HG02610 (cell line): ENCODE data around the gene ASMT.
"Not testable (repeated sequence)": the region's sequence is repeated elsewhere in the genome, so short reads cannot be mapped to it uniquely, and the experiment has no call there.

ENCODE experiments used
- ATAC-seq: cut with Tn5 transposase; IDR thresholded peaks from one replicate; pipeline ENCODE4 v1.9.1; 2021; ENCODE audit warnings: mild to moderate bottlenecking, moderate library complexity; ENCODE audit not compliant: unreplicated experiment

ASMT gene

DNA sequence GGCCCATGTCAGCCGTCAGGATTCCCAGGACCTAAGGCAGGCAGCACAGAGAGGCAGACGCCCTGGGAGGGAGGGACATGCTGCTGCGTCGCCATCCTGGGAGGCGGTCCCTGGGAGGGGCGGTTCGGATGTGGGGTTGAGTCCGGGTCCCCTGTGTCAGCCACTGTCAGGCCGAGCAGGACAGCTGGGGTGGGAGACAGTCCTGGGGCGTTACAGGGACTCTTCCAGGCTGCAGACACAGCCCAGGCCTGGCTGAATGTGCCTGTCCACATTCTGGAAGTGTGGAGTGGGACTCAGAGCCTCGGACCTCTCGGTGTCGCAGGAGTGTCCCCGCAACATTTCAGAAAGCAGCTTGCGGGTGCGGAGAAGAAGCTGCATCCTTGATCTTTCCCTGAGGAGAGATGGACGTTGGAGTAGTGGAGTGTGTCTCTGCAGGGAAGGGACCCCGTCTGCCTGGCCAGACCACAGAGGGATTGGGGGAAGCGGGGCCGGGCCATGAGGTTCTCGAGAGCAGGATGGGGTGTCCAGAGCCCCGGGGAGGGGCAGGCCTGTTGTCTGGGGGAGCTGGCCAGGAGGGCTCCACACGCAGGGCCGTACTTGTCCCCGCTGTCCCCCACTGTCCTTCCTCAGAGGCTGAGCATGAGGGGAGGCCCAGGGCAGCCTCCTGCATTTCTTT is 17.4 kb upstream of the ASMT start:
- no peak for ATAC-seq

DNA sequence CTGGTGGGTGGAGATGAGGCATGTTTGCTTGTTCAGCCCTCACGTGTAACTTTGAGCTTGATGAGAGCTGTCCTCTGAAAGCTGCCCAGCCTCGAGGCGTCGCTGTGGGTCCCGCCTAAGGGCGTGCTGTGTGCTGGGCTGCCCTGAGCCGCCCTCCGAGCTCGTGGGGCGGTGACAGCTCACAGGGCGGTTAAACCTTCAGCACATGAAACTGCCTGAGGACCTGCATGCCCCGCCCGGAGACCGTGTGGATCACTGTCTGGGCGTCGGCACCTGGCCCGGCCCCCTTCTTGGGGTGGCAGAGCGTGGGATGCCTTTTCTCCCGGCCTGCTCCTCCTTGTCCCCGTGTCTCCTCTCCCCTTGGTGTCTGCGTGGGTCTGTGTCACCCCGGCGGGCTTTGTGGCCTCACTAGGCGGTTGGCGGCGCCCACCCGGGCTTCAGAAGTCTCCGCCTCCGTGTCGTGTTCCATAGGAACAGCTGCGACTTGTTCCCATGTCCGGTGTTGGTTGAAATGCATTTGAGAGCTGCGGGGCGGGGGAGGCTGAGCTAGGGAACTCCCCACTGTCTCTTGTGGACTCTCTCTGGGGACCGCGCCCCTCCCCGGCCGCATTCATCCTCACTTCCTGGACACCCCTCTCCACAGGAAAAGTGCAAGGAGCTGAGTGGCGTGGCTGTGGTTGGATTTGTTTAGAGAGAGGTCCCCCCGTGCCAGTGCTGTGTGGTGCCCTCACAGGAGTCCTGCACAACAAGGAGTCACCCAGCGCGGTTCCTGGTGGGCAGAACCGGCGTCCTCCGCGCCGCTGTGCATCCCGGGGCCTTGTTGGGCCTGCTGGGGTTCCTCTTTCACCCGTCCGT is 16.6 kb upstream of the ASMT start:
- no peak for ATAC-seq

DNA sequence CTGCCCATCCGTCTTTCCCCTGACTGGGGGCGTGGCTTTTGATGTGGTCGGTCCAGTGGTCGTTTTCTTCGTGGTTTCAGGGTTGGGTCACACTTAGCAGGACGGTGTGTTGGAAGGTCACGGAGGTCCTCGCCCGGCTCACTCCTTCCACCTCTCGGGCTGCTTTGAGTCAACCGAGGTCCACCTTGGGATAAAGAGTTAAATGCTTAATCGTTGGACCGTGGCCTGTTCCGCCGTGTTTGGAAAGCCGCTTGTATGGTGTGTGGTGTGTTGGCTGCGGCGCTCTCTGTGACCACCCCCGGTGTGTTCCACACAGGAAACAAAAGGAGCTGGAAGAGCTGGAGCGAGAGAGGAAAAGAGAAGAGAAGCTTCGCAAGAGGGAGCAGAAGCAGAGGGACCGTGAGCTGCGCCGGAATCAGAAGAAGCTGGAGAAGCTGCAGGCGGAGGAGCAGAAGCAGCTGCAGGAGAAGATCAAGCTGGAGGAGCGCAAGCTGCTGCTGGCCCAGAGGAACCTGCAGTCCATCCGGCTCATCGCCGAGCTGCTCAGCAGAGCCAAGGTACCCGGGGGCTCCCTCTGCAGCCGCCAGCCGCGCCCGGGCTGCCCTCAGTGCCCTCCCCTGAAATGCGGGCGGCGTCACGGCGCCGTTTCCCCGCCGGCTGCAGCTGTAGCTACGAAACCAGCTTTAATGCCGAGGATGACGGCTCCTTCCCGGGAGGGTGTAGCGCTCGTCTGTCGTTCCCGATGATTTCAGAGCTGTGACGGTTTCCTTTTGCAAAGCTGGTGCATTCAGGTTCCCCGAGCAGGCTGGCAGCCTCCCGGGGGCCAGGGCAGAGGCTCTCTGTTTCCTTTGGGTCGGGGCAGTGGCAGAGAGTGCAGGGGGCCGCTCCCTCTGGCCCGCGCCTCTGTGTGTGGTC is 15.7 kb upstream of the ASMT start:
- ATAC-seq = no peak

DNA sequence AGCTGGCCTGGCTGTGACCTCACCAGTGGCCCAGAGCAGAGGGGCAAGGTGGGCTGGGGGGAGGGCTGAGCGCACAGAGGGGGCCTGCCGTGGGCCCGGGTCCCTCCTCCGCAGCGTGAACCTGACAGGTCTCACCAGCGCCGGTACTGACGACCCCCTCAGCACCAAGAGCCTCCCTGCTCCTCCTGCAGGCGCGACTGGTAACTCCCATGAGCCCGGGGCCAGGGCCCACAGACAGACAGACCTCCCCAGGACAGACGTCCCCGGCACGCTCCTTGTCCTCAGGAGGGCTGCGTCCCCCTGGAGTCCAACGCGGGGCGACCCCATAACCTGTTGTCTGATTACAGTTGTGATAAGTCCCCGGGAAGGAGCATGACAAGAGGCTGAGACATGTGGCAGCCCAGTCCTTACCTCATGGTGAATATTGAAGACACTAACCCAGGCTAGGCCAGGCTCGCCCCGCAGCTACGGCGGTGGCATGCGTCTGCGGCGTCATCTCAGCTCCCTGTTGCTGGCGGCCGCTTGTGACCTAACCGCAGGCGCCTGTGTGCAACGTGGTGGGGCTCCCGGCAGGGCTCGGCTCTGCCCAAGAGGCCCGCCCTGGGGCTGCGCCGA is 15.0 kb upstream of the ASMT start:
- ATAC-seq = no peak

DNA sequence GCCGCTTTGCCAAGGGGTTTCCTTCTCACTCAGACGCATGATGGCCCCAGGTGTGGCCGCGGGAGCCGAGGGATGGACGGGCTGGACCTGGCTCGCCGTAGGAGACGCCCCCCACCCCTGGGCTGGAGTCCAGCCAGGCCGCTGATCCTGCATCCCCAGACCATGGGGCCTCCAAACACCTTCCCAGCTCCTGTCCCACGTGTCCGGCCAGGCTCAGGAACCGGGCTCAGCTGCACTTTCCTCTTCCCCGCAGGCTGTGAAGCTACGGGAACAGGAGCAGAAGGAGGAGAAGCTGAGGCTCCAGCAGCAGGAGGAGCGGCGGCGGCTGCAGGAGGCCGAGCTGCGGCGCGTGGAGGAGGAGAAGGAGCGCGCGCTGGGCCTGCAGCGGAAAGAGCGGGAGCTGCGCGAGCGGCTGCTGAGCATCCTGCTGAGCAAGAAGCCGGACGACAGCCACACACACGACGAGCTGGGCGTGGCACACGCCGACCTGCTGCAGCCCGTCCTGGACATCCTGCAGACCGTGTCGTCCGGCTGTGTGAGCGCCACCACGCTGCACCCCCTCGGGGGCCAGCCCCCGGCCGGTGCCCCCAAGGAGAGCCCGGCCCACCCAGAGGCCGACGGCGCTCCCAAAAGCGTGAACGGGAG is 14.3 kb upstream of the ASMT start:
- no peak for ATAC-seq

DNA sequence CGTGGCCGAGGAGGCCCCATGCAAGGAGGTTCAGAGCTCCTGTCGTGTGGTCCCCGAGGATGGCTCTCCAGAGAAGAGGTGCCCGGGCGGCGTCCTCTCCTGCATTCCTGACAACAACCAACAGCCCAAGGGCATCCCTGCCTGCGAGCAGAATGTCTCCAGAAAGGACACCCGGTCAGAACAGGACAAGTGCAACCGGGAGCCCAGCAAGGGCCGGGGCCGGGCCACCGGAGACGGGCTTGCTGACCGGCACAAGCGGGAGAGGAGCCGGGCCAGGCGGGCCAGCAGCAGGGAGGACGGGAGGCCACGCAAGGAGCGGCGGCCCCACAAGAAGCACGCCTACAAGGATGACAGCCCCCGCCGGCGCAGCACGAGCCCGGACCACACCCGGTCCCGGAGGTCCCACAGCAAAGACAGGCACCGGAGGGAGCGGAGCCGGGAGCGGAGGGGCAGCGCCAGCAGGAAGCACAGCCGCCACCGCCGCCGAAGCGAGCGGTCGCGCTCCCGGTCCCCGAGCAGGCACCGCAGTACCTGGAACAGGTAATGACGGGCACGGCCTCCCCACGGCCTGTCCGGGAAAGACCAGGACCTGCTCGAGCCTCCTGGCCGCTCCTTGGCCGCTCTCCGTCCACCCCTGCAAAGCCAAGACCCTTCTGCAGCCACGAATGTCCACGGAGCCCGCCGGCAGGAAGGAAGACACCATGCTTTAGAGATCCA is 13.7 kb upstream of the ASMT start:
- ATAC-seq = no peak

DNA sequence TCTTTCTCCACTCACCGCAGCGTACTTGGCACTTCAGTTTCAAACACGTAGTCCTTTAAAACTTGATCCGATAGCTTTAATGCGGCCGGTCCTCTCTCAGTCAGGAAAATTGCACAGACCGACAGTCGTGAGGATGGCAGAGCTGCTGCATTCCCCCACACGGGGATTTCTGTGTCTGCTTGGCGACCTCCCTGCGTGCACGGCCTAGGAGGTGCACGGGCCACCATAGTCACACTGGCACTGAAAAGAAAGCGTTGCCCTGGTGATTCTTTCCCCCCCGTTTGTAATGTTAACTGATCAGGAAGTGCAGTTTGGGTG is 13.1 kb upstream of the ASMT start:
- no peak for ATAC-seq

DNA sequence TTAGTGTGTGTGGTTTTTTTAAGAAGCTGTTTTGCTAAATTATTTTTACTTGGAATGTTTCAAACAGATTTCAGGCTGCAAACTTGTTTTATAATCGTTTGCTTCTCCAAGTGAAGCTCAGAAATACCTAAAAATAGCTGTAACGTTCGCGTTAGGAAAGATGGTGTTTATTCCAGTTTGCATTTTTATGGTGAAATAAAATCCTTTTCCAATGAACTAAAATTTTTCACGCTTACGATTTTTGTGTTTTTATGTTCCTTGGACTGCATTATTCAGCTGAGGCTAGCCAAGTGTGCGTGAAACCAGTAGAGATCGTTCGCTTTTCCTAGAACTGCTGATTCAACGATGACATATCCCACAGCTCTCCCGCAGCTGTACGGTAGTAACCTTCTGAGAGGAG is 12.6 kb upstream of the ASMT start:
- no peak for ATAC-seq

DNA sequence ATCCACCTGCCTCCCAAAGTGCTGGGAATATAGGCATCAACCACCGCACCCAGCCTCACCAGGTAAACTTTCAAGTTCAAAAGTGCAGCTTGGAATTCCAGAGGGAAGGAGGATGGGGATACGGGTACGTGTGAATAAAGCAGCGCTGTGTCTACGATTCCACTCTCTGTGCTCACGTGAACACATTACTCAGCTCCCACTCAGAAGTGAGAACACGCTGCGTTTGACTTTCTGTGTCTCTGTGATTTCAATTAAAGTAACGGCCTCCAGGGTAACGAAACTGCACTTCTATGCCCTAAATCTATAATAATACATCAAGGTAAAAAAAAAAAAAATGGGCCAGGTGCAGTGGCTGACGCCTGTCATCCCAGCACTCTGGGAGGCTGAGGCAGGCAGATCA is 8.4 kb upstream of the ASMT start:
- ATAC-seq = no peak

DNA sequence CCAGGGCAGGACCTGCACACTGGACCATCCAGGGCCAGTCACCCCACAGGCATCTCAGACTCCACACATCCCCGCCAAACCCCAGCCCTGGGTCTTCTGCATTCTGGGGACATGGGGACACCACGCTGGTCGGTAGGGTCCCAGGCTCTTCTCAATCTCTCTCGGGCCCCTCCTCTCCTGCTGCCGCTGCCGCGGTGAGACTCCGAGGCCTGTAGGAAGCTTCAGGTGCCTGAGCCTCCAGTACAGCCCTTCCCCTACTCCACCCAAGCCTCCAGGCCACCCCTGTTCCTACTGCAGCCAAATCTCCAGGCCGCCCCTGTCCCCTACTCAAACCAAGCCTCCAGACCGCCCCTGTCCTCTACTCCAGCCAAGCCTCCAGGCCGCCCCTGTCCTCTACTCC is 5.5 kb upstream of the ASMT start:
- no peak for ATAC-seq

DNA sequence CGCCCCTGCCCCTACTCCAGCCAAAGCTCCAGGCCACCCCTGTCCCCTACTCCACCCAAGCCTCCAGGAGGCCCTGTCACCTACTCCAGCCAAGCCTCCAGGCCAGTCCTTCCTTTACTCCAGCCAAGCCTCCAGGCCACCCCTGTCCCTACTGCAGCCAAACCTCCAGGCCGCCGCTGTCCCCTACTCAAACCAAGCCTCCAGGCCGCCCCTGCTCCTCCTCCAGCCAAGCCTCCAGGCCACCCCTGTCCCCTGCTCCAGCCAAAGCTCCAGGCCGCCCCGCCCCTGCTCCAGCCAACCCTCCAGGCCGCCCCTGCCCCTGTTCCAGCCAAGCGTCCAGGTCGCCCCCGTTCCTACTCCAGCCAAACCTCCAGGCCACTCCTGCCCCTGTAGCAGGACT is 5.1 kb upstream of the ASMT start:
- ATAC-seq = no peak

DNA sequence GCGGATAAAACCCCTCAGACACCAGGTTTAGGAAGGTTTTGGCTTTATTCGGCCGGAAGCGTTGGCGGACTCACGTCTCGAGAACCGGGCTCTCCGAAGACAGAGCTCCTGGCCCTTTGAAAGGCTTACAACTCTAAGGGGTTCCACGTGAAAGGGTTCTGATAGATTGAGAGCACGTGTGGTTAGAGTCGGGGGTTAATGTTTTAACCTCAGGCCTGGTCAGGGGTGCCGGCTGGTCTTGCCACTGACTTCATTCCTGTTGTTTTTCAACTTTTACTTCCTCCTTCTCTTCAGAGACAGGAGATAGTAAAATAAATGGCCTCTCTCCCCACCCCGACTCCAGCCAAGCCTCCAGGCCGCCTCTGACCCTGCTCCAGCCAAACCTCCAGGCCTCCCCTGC is 4.7 kb upstream of the ASMT start:
- ATAC-seq = no peak

DNA sequence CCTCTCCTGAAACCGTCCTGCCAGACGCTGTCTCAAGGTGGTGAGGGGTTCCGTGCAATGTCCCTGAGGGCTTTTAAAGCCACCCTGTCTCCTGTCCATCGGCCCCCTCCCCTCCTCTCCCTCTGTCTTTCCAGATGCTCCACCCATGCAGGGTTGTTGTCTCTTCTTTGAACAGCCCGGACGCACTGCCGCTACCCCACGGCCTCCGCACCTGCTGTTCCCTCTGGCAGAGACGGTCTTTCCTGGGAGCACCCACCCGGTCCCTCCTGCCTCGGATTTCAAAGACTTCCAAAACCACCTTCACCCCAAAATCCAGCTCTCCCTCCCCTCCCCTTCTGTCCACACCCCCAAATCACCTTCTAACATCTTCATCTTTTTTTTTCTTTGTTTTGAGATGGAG is 4.1 kb upstream of the ASMT start:
- ATAC-seq = no peak

DNA sequence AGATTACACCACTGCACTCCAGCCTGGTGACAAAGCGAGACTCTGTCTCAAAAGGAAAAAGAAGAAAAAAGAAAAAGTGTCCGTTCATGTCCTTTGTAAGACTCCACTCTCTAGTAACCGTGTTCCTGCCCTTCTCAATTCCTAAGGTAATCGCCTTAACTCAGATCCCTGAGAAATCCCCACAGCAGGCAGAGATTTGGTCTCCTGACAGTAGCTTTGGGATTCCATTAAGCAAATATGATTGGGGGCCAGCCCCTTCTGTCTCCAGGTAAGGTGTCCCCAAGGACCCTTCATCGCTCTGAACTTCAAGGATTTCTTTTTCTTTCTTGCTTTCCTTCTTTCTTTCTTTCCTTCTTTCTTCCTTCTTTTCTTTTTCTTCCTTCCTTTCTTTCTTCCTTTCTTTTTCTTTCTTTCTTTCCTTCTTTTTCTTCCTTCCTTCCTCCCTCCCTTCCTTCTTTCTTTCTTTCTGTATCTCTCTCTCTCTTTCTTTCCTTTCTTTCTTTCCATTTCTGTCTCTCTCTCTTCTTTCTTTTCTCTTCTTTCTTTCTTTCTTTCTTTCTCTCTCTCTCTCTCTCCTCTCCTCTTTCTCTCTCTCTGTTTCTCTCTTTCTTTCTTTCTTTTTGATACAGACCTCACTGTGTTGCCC is 2.1 kb upstream of the ASMT start:
- ATAC-seq = no peak

DNA sequence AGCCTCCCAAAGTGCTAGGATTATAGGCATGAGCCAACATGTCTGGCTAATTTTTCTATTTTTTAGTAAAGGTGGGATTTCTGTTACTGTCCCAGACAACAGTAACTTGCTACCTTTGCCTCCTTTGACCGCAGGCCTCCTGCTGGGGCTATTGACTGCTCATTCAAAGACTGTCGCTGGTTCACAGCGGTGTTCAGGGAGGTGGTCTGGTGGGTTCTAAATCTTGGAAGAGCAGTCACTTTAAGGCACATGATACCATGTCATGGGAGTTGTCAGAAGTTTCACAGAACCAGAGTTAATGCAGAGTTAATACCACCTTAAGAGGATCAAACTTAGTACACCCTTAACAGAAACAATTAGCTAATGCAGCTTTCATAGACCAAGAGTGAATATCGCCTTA is 3.8 kb downstream of the ASMT start:
- ATAC-seq = no peak

DNA sequence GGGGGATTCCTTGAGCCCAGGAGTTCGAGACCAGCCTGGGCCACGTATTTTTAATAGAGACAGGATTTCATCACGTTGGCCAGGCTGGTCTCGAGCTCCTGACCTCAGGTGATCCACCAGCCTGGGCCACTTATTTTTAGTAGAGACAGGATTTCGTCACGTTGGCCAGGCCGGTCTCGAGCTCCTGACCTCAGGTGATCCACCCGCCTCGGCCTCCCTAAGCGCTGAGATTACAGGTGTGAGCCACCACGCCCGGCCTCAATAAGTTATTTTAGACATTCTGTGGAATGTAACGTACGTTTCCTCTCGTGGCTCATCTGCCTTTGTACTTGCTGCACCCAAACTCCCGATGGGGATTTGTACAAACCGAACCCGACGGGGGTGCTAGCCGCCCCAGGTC is 8.8 kb downstream of the ASMT start:
- no peak for ATAC-seq

DNA sequence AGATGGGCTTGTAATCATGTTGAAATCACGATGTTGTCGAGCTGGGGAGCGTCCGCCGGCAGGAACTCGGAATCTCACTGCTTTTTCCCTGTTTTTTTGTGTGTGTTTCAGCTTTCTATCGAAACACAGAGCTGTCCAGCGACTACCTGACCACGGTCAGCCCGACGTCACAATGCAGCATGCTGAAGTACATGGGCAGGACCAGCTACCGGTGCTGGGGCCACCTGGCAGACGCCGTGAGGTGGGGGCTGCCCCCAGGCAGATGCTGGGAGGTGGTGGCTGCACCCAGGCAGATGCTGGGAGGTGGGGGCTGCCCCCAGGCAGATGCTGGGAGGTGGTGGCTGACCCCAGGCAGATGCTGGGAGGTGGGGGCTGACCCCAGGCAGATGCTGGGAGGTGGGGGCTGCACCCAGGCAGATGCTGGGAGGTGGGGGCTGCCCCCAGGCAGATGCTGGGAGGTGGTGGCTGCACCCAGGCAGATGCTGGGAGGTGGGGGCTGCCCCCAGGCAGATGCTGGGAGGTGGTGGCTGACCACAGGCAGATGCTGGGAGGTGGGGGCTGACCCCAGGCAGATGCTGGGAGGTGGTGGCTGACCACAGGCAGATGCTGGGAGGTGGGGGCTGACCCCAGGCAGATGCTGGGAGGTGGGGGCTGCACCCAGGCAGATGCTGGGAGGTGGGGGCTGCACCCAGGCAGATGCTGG is 9.4 kb downstream of the ASMT start:
- not testable (repeated sequence) for ATAC-seq

DNA sequence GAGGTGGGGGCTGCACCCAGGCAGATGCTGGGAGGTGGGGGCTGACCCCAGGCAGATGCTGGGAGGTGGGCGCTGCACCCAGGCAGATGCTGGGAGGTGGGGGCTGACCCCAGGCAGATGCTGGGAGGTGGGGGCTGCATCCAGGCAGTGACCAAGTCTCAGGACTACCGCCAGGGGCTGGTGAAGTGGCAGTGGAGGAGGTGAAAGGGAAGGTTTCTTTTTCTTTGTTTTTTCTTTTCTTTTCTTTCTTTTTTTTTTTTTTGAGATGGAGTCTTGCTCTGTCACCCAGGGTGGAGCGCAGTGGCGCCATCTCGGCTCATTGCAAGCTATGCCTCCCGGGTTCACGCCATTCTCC is 10.0 kb downstream of the ASMT start:
- ATAC-seq = not testable (repeated sequence)

DNA sequence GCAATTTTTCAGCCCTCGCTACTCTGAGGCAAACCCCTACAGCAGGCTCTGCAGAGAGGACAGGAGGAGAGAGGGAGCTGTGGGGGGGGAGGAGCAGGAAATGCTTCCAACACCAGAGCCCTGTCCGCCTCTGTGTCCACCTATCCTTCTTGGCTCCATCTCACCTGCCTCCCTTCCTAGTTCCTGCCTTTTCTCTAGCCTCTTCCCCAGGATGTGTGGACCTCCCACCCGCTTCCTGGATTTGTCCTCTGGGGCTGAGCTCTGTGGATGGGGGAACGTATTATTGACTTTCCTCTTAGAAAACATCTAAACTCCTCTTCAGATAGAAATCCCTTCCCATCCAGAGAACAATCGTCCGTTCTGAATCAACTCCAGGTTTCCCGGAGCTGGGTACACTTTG is 14.4 kb downstream of the ASMT start:
- ATAC-seq = no peak
